WI38 (cell line): ENCODE data around the gene ZNRF1.
A peak's percentile ranks its signal among the peaks of the same experiment; 100 is the strongest.

Experiments used
- H3K4me3 ChIP-seq: 2 replicates; pipeline ENCODE4 v1.5.1; 2011; ENCODE audit warnings: low read depth, mild to moderate bottlenecking, control low read depth, low read length
- TF ChIP-seq, protein P1 (sequence below): IDR thresholded peaks from 2 replicates; pipeline ENCODE4 v1.5.1; 2012; ENCODE audit warnings: low read depth, mild to moderate bottlenecking, control low read depth, low read length

Gene ZNRF1

DNA sequence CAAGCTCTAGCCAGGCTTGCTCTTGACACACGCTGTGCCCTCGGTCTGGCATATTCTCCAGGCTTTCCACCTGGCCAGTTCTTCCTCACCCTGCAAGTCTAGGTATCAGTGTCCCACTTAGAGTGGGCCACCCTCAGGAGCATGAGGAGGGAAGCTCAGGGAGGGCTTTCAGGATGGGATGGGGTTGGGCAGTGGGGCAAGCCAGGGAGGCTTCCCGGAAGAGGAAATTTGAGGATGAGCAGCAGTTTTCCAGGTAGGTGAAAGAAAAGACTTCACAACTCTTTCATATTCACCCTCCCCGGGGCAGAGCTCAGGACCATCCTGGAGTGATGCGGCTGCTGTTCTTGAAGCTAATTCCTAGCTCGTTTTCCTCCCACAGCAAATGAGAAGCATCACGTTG is 132.3 kb downstream of the ZNRF1 start:
- TF ChIP-seq, protein P1, sequence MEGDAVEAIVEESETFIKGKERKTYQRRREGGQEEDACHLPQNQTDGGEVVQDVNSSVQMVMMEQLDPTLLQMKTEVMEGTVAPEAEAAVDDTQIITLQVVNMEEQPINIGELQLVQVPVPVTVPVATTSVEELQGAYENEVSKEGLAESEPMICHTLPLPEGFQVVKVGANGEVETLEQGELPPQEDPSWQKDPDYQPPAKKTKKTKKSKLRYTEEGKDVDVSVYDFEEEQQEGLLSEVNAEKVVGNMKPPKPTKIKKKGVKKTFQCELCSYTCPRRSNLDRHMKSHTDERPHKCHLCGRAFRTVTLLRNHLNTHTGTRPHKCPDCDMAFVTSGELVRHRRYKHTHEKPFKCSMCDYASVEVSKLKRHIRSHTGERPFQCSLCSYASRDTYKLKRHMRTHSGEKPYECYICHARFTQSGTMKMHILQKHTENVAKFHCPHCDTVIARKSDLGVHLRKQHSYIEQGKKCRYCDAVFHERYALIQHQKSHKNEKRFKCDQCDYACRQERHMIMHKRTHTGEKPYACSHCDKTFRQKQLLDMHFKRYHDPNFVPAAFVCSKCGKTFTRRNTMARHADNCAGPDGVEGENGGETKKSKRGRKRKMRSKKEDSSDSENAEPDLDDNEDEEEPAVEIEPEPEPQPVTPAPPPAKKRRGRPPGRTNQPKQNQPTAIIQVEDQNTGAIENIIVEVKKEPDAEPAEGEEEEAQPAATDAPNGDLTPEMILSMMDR, result no peak
- H3K4me3 ChIP-seq, result no peak overlapping the region

DNA sequence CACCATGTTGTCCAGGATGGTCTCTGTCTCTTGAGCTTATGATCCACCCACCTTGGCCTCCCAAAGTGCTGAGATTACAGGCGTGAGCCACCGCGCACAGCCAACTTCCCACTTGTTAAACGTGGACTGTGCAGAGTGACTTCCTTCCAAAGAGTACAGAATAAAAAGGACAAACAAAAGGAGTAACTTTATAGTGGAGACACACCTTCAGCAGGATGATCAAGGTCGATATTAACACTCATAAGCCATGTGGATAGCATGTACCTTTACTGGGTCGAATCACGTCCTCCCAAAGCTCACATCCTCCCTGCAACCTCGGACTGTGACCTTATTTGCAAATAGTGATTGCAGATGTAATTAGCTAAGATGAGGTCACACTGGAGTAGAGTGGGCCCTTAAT is 139.4 kb downstream of the ZNRF1 start:
- H3K4me3 ChIP-seq, result no peak overlapping the region

GRCh38 chr16:75138636-75139035 is 139.8 kb downstream of the ZNRF1 start:
- TF ChIP-seq, protein P1, result no peak
- H3K4me3 ChIP-seq, result no peak overlapping the region

More for the DNA sequence above, 139.4 kb downstream of the ZNRF1 start:
- TF ChIP-seq, protein P1, result no peak

DNA sequence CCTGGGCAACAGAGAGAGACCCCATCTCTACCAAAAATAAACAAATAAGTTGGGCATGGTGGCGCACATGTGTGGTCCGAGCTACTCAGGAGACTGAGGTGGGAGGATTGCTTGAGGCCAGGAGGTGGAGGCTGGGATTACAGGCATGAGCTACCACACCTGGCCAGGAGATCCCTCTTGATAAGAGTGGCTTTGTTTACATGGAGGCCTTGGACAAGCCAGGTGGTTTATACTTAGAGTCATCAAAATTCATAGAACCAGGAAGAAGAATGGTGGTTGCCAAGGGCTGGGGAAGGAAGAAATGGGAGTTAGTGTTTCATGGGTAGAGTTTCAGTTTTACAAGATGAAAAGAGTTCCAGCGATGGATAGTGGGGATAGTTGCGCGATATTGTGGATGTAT is 140.7 kb downstream of the ZNRF1 start:
- TF ChIP-seq, protein P1, result no peak
- no peak overlapping the region for H3K4me3 ChIP-seq

- no peak overlapping the region for H3K4me3 ChIP-seq
- TF ChIP-seq, protein P1, result no peak
These were observed 145.1 kb downstream of the ZNRF1 start for GRCh38 chr16:75143941-75144340.

DNA sequence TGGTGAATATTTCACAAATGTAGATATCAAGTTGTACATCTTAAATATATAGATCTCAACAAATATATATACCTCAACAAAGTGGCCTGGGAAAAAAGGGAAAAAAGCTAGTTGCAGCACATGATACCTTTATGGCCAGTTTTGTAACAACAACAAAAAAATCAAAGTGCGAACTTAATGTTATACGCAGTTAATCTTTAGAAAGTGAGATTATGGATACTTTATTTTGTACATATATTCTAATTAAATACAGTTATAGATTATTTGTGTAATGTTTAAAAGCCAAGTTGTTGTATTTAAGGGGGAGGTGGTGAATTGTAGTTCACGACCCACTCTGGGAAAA is 149.1 kb downstream of the ZNRF1 start:
- TF ChIP-seq, protein P1, result no peak
- peak overlapping the region; percentile 96 for H3K4me3 ChIP-seq

GRCh38 chr16:75148311-75149195 is 149.7 kb downstream of the ZNRF1 start, which contains the start of gene ZFP1:
ZFP1 (plus strand) TSS chr16:75148524; CDS start chr16:75152952, 4,428 bp downstream.
- TF ChIP-seq, protein P1, result no peak
- peak within 1 kb of the TSS; percentile 96 for H3K4me3 ChIP-seq
